ENCODE data around the gene TBC1D8. TPM values are rescaled to one million over a fixed set of nuclear protein-coding genes. Genes with fewer than 3 reads are reported as not detected.

The TBC1D8 gene
- total and polyA plus RNA-seq, 2 of the 13 experiments (the other 11 are each of a cell fraction or from before 2014, with no cell fraction given), result 45.1 to 95.4 TPM

DNA sequence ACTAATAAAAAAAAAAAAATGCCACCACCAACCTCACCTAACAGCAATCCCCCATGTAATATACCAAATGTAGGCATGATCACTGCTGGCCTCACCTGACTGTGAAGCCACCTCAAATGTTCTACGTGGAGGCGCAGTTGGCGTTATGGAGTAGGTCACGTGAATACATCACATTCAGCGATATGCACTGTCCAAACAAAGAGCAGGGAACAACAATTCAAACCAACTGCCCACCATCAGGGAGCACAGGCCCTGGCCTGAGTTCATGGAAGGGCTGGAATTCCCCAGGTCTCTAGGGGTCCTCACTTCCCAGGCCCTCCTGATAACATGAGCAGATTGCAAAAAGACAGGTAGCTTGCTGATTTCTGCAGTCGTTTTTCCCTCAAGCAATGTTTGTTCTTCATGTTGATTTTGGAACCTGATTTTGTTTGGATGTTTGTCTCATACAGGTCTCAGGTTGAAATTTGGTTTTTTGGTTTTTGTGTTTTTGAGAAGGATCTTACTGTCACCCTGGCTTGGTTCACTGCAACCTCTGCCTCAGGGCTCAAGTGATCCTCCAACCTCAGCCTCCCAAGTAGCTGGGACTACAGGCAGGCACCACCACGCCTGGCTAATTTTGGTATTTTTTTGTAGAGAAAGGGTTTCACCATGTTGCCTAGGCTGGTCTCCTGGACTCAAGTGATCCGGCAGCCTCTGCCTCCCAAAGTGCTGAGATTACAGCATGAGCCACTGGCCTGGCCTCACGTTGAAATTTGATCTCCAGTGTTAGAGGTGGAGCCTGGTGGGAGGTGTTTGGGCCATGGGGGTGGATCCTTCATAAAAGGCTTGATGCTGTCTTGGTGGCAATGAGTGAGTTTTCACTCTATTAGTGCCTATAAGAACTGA, 15.5 kb downstream of the TBC1D8 start (continued):
- TF ChIP-seq, protein P1, sequence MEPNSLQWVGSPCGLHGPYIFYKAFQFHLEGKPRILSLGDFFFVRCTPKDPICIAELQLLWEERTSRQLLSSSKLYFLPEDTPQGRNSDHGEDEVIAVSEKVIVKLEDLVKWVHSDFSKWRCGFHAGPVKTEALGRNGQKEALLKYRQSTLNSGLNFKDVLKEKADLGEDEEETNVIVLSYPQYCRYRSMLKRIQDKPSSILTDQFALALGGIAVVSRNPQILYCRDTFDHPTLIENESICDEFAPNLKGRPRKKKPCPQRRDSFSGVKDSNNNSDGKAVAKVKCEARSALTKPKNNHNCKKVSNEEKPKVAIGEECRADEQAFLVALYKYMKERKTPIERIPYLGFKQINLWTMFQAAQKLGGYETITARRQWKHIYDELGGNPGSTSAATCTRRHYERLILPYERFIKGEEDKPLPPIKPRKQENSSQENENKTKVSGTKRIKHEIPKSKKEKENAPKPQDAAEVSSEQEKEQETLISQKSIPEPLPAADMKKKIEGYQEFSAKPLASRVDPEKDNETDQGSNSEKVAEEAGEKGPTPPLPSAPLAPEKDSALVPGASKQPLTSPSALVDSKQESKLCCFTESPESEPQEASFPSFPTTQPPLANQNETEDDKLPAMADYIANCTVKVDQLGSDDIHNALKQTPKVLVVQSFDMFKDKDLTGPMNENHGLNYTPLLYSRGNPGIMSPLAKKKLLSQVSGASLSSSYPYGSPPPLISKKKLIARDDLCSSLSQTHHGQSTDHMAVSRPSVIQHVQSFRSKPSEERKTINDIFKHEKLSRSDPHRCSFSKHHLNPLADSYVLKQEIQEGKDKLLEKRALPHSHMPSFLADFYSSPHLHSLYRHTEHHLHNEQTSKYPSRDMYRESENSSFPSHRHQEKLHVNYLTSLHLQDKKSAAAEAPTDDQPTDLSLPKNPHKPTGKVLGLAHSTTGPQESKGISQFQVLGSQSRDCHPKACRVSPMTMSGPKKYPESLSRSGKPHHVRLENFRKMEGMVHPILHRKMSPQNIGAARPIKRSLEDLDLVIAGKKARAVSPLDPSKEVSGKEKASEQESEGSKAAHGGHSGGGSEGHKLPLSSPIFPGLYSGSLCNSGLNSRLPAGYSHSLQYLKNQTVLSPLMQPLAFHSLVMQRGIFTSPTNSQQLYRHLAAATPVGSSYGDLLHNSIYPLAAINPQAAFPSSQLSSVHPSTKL (CRISPR knock-in tag; IDR thresholded peaks at IDR 0.05), result peak; percentile 45; the same call in 1 of the 2 replicates
- TF ChIP-seq ZNF703 (CRISPR knock-in tag; IDR thresholded peaks at IDR 0.05; ENCODE audit: borderline replicate concordance), result no peak
- TF ChIP-seq, protein P2, sequence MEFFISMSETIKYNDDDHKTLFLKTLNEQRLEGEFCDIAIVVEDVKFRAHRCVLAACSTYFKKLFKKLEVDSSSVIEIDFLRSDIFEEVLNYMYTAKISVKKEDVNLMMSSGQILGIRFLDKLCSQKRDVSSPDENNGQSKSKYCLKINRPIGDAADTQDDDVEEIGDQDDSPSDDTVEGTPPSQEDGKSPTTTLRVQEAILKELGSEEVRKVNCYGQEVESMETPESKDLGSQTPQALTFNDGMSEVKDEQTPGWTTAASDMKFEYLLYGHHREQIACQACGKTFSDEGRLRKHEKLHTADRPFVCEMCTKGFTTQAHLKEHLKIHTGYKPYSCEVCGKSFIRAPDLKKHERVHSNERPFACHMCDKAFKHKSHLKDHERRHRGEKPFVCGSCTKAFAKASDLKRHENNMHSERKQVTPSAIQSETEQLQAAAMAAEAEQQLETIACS (CRISPR knock-in tag; IDR thresholded peaks at IDR 0.05), result no peak
- TF ChIP-seq NR1H2 (CRISPR knock-in tag; IDR thresholded peaks at IDR 0.05; ENCODE audit: borderline replicate concordance, low read depth), result no peak
- TF ChIP-seq ZNF407 (CRISPR knock-in tag; IDR thresholded peaks at IDR 0.05; ENCODE audit: not compliant biosample characterization), result no peak
- no peak for TF ChIP-seq POLR2AphosphoS2 (IDR thresholded peaks at IDR 0.05; ENCODE audit: low read depth, low read length)
- TF ChIP-seq NRL (CRISPR knock-in tag; IDR thresholded peaks at IDR 0.05; ENCODE audit: borderline replicate concordance), result no peak
- no peak for TF ChIP-seq IRF1 (CRISPR knock-in tag; IDR thresholded peaks at IDR 0.05; ENCODE audit: low read depth)
- TF ChIP-seq DRAP1 (CRISPR knock-in tag; IDR thresholded peaks at IDR 0.05), result peak; percentile 38; the same call in 1 of the 2 replicates
- TF ChIP-seq, protein P3, sequence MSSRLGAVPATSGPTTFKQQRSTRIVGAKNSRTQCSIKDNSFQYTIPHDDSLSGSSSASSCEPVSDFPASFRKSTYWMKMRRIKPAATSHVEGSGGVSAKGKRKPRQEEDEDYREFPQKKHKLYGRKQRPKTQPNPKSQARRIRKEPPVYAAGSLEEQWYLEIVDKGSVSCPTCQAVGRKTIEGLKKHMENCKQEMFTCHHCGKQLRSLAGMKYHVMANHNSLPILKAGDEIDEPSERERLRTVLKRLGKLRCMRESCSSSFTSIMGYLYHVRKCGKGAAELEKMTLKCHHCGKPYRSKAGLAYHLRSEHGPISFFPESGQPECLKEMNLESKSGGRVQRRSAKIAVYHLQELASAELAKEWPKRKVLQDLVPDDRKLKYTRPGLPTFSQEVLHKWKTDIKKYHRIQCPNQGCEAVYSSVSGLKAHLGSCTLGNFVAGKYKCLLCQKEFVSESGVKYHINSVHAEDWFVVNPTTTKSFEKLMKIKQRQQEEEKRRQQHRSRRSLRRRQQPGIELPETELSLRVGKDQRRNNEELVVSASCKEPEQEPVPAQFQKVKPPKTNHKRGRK (CRISPR knock-in tag; IDR thresholded peaks at IDR 0.05), result no peak

Measured in HepG2 (cell line).